ENCODE measurements around the gene ANKRD63.

The ANKRD63 gene

DNA sequence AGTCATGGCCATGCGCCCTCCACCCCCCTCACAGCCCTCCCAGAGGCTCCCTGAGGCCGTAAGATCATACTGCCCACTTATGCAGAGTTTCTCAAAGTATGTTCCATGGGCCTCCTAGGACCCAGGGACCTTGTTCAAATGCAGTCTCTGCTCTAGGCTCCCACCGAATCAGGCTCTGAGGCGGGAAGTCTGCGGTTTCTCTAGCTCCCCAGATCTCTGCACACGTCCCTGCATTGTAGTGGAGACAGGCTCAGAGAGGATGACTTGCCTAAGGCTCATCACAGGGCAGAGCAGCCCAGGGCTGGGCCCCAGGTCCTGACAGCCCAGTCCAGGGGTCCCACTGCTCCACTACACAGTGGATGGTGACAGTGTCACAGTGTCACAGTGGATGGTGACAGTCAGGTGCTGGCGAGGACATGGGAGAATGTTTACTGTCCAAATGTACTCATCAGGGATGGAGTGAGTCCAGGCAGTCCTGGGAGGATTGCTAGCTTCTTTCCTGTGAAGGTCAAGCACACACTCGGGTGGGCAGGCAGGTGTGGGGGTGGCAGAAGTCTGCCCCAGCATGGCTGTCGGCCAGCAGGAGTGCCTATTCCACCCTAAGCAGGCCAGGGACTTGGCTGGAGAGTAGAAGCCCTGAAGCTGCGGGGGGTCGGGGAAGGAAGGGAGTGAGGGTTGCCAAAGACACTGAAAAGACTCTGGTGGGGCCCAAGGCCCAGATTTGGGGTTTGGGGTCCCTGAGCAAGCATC is 12.4 kb downstream of the ANKRD63 start:
- H3K4me1 ChIP-seq (ENCODE audit: control insufficient read depth in 1 of 2, insufficient read depth in 1 of 2, low read depth in 1 of 2, low read length in 1 of 2) = peaks cover 0 to 5% of the 10 kb centered on the region in 2 experiments
- no peaks in the 10 kb centered on the region for H3K36me3 ChIP-seq
- H3K4me3 ChIP-seq (ENCODE audit: low read depth in 1 of 2, low read length in 1 of 2) = no peak overlapping the region
- TF ChIP-seq, protein P1, sequence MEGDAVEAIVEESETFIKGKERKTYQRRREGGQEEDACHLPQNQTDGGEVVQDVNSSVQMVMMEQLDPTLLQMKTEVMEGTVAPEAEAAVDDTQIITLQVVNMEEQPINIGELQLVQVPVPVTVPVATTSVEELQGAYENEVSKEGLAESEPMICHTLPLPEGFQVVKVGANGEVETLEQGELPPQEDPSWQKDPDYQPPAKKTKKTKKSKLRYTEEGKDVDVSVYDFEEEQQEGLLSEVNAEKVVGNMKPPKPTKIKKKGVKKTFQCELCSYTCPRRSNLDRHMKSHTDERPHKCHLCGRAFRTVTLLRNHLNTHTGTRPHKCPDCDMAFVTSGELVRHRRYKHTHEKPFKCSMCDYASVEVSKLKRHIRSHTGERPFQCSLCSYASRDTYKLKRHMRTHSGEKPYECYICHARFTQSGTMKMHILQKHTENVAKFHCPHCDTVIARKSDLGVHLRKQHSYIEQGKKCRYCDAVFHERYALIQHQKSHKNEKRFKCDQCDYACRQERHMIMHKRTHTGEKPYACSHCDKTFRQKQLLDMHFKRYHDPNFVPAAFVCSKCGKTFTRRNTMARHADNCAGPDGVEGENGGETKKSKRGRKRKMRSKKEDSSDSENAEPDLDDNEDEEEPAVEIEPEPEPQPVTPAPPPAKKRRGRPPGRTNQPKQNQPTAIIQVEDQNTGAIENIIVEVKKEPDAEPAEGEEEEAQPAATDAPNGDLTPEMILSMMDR (IDR thresholded peaks at IDR 0.05) = no peak
- no peak overlapping the region for H3K27ac ChIP-seq
- H3K27me3 ChIP-seq = no peaks in the 10 kb centered on the region
- no peaks in the 10 kb centered on the region for H3K9me3 ChIP-seq

DNA sequence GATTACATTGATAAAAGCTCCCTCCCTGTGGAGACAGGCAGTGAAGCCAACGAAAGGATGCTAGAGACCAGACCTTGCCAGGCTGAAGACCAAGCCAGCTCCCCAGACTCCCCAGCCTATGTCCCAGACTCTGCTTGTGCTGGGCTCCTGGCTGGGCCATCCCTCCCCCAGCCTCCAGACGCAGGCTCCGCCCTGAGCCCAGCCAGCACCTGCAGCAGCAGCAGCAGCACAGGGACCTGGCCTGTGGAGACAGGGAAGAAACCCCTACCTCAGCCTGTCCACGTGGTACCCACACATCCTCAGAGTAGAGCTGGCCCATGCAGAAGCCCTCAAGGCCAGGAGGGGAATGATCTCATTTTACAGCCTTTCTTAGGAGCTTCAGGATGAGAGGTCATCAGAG is 13.3 kb downstream of the ANKRD63 start:
- no peak overlapping the region for H3K4me3 ChIP-seq (ENCODE audit: low read depth in 1 of 2, low read length in 1 of 2)
- TF ChIP-seq, protein P1 (IDR thresholded peaks at IDR 0.05) = no peak
- no peaks in the 10 kb centered on the region for H3K9me3 ChIP-seq
- no peaks in the 10 kb centered on the region for H3K36me3 ChIP-seq
- peaks cover 0 to 2% of the 10 kb centered on the region in 2 experiments for H3K4me1 ChIP-seq (ENCODE audit: control insufficient read depth in 1 of 2, insufficient read depth in 1 of 2, low read depth in 1 of 2, low read length in 1 of 2)
- H3K27me3 ChIP-seq = no peaks in the 10 kb centered on the region
- no peak overlapping the region for H3K27ac ChIP-seq

DNA sequence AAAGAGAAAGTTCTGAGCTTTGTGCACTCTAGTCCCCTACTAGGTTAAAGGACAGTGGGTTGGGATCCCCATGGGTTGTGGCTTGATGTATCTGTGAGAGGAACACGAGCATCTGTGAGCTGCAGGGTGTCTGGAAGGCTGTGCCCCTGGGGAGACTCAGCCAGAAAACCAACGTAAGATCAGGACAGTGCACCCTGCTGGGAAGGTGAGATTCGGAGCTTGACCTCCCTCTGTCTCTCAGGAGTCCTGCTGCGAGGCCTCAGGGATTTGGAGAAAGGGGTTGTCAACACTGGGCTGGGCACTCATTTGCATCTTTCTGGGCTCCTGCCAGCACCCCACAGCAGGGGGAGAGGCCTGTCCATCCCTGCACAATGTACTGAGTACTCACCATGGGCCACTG is 15.2 kb downstream of the ANKRD63 start:
- TF ChIP-seq, protein P1 (IDR thresholded peaks at IDR 0.05) = no peak
- no peak overlapping the region for H3K4me3 ChIP-seq (ENCODE audit: low read depth in 1 of 2, low read length in 1 of 2)
- H3K27ac ChIP-seq = no peak overlapping the region
- H3K4me1 ChIP-seq (ENCODE audit: control insufficient read depth in 1 of 2, insufficient read depth in 1 of 2, low read depth in 1 of 2, low read length in 1 of 2) = no peaks in the 10 kb centered on the region
- no peaks in the 10 kb centered on the region for H3K36me3 ChIP-seq
- no peaks in the 10 kb centered on the region for H3K27me3 ChIP-seq
- no peaks in the 10 kb centered on the region for H3K9me3 ChIP-seq

DNA sequence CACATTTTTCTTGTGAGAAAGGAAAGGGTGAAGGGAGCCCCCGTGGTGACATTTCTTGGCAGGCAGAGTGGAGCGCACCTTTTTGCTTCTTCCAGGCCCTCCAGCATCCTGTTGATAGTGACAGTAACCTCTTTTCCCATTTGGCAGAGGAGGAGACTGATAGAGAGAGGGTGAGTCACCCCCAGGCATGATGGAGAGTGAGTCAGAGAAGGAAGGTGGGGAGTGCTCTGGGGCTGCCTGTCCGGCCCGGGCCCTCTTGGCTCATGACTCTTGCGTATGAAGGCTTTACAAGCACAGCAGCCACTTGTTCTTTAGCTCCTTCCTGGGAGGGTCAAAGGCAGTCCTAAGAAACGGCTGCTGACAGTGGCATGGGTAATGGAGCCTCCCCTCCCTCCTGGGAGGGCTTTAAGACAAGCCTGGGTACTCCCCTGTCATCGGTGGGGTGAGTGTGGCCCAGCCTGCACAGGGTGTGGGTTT is 16.0 kb downstream of the ANKRD63 start:
- H3K4me1 ChIP-seq (ENCODE audit: control insufficient read depth in 1 of 2, insufficient read depth in 1 of 2, low read depth in 1 of 2, low read length in 1 of 2) = no peaks in the 10 kb centered on the region
- H3K27me3 ChIP-seq = no peaks in the 10 kb centered on the region
- H3K27ac ChIP-seq = no peak overlapping the region
- no peaks in the 10 kb centered on the region for H3K36me3 ChIP-seq
- TF ChIP-seq, protein P1 (IDR thresholded peaks at IDR 0.05) = no peak
- H3K9me3 ChIP-seq = no peaks in the 10 kb centered on the region
- H3K4me3 ChIP-seq (ENCODE audit: low read depth in 1 of 2, low read length in 1 of 2) = no peak overlapping the region

DNA sequence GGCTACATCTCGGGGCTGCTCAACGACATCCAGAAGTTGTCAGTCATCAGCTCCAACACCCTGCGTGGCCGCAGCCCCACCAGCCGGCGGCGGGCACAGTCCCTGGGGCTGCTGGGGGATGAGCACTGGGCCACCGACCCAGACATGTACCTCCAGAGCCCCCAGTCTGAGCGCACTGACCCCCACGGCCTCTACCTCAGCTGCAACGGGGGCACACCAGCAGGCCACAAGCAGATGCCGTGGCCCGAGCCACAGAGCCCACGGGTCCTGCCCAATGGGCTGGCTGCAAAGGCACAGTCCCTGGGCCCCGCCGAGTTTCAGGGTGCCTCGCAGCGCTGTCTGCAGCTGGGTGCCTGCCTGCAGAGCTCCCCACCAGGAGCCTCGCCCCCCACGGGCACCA is 17.0 kb downstream of the ANKRD63 start:
- Histone ChIP-seq H3K27ac (no peak overlapping the region), H3K9me3 (no peaks in the 10 kb centered on the region), H3K36me3 (no peaks in the 10 kb centered on the region), H3K4me3 (ENCODE audit: low read depth in 1 of 2, low read length in 1 of 2) (no peak overlapping the region), H3K27me3 (no peaks in the 10 kb centered on the region), H3K4me1 (ENCODE audit: control insufficient read depth in 1 of 2, insufficient read depth in 1 of 2, low read depth in 1 of 2, low read length in 1 of 2) (no peaks in the 10 kb centered on the region)
- TF ChIP-seq, protein P1 (IDR thresholded peaks at IDR 0.05) = no peak

Measured in neutrophil (primary cell).